ENCODE data around the gene ALDH8A1.

ALDH8A1 gene, protein sequence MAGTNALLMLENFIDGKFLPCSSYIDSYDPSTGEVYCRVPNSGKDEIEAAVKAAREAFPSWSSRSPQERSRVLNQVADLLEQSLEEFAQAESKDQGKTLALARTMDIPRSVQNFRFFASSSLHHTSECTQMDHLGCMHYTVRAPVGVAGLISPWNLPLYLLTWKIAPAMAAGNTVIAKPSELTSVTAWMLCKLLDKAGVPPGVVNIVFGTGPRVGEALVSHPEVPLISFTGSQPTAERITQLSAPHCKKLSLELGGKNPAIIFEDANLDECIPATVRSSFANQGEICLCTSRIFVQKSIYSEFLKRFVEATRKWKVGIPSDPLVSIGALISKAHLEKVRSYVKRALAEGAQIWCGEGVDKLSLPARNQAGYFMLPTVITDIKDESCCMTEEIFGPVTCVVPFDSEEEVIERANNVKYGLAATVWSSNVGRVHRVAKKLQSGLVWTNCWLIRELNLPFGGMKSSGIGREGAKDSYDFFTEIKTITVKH

DNA sequence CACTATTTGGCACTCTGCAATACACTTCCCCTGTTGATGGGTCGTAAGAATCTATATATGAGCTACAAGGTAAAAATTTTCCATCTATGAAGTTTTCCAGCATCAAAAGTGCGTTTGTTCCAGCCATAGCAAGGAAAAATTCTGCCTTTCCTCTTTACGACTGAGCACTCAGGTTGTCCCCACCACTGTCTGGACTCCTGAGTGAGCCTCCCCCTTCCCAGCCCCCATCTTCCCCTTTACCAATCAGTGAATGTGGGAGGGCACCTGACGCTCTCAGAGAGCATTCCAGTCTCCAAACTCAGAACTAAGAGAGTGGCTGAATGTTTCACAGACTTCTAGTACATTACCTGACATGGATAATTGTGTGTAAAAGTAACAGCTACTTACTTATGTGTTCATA lies at the start of gene ALDH8A1:
Gene ALDH8A1 (minus strand): TSS at position 175 of the 400 bp plus-strand sequence. CDS start 48 bp downstream, at position 127.
- no peak for DNase-seq (ENCODE audit: low read depth, low spot score)

DNA sequence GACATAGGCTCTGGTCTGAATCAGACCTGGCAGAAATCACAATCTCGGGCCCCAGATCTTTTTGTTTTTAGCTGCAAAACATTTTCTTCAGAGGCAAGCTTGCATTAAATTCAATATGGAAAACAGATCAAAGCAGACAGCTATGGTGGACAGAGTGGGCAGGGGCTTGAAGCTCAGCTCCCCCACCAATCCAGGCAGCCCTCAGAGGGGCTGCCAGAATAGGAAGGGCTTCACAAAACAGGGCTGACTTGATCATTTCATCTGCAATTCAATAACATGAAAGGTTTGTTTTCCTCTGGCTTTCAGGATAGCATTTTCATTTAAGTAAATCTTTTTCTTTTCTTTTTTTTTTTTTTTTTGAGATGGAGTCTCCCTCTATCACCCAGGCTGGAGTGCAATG lies 49.2 kb upstream of the ALDH8A1 start:
- no peak for DNase-seq (ENCODE audit: low read depth, low spot score)

DNA sequence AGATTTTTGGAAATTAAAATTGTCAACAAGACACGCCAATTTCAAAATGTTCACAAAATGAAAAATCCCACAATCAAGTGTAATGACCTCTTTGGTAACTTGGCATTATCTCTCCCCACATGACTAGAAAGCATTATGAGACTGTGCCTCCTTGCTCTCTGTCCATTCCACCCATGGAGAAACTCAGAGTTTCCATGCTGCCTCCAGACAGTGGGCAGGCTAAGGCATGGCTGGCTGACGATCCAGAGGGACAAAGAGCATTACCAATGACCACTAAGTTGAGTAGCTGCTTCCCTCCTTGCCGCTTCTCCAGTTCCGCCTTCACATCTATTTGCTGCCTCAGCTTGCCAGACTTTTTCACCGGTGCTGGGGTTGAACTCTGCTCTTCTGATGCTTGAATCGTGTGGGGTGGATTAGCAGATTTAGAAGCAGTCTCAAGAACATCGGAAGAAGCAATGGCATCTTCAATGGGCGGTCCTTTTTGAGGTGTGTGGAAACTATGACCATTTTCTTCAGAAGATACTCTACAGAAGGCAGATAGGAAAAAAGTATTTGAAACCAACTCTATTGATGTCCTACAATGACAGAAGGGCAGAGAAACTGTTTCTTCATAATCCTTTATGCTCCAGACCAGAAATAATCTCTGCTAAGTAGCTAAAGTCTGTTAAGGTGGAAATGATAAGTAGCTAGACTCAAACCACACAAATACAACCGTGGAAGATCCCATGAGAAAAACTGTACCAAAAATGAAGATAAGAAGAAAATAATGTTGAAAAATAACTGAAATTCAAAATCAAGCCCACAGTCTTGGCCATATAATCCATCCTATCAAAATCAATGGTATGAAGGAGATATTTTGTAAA lies 47.5 kb upstream of the ALDH8A1 start:
- no peak for DNase-seq (ENCODE audit: low read depth, low spot score)

DNA sequence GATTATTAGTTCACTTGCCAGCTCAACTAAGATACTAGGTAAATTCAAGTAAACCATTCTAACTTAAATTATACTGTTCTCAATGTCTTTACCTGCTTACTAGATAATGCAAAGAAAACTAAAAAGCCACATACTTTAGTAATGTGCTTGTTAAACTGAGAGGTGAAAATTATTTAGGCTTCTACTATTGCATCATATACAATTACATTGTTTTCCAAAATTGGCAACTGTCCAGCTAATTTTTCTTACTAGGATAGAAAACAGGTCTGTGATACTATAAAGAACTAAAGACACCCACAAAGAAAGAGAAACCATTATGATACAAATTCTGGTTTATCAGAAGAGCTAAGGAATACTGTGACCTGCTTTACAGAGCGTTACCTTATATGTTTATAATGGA lies 45.6 kb upstream of the ALDH8A1 start:
- DNase-seq (ENCODE audit: low read depth, low spot score), result no peak

DNA sequence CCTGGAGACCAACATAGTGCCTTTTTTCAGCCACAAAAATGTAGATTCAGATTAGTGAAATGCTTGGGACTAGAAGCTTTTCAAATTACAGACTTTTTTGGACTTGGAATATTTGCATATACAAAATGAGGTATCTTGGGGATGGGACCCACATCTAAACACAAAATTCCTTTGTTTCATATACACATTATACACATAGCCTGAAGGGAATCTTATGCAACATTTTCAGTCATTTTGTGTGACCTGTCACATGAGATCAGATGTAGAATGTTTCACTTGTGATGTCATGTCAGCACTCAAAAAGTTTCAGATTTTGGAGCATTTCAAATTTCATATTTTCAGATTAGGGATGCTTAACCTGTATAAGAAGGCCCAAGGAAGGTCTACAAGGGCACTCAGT lies 44.5 kb upstream of the ALDH8A1 start:
- DNase-seq (ENCODE audit: low read depth, low spot score), result no peak

DNA sequence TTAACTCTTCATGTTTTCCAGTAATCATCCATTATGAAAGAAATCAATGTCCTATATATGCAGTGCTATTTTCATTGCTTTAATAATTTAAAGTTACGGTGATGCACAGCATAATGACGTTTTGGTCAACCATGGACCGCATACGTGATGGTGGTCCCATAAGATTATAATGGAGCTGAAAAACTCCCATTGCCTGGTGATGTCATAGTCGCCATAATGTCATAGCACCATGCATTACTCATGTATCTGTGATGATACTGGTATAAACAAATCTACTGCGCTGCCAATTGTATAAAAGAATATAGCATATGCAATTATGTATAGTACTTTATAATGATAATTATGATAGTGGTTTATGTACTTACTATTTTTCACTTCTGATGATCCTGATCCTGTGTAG lies 42.3 kb upstream of the ALDH8A1 start:
- DNase-seq (ENCODE audit: low read depth, low spot score), result no peak

DNA sequence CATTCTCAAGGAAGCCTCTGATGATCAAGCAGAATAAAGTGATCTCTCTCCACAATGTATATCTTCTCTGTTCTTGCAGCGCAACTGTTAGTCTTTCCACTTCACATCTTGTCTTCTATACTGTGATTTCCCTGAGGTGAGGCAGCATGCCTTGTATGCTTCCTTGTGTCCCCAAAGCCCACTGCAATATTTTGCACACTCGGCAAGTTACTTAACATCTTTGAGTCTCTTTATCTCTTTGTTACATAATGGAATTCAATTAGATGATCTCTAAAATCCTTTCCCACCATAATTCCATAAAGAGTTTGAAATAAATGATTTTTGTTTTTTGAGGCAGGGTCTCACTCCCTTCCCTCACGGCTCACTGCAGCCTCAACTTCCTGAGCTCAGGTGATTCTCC lies 40.4 kb upstream of the ALDH8A1 start:
- no peak for DNase-seq (ENCODE audit: low read depth, low spot score)

DNA sequence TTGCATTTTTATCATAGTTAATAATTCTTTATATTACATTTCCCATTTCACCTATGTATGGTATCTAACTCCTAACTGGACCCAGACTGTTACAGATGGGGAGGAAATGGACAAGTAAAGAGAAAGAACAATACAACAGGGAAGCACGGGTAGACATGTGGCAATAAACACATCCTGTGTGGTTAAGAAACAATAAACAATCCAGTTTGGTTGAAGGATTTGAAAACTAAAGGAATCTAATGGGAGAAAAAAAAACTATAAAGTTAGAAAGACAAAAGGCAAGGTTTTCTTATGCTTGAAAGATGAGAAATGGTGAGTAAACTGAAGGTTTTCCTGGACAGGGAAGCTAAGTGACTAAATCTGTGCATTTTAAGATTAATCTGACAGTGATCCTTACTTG lies 34.9 kb upstream of the ALDH8A1 start:
- peak; percentile 18 for DNase-seq (ENCODE audit: low read depth, low spot score)

DNA sequence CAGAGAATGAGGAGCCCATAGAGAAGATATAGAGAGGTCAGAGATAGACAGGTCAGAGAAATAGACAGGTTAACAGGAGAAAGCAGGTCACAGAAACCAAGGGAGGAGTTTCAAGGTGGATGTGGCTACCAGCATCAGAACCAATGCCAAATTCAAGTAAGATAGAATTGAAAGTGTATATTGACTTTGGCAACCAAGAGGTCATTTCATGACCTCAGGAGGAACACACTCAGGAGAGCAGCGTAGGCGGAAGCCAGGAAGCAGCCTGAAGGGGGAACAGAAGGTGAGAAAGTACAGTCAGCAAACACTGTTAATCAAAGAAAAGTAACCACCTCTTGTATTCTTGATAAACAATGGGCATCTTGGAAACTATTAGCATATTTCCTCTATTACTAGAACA lies 33.9 kb upstream of the ALDH8A1 start:
- DNase-seq (ENCODE audit: low read depth, low spot score), result no peak

DNA sequence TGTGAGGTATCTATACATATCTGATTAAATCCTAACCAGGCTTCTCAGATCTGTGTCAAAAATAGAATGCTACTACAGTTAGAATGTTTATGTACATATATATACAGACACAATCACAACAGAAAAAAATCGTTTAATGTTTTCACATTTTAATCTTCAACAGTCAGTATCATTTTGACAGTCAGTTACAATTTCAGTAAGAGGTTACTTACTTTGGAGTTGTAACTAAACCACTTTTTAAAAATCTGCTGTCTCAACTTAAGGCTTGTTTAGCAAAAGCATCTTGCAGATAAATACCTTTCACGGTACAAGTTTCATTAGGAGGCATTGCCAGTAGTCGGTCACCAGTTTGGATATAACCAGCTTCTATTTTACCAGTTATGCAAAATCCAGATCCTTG lies 32.3 kb upstream of the ALDH8A1 start:
- no peak for DNase-seq (ENCODE audit: low read depth, low spot score)

DNA sequence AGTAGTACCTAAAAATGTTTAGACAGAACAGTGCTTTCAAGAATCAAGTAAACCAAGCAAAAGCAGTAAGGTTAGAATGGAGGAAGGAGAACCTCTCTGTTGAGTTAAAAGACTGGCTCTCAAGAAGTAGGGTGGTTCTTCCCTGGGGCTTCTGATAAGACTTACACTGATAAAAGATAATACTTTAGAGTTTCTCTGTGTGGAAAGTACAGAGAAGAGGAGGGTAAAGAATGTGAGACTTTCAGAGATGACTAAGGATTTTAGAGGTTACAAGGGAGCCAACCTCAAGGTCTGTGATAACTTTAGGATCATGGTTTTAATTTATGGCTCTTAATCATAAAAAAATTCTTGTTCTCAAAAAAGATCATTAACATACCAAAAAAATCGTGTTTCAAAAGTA lies 30.9 kb upstream of the ALDH8A1 start:
- no peak for DNase-seq (ENCODE audit: low read depth, low spot score)

DNA sequence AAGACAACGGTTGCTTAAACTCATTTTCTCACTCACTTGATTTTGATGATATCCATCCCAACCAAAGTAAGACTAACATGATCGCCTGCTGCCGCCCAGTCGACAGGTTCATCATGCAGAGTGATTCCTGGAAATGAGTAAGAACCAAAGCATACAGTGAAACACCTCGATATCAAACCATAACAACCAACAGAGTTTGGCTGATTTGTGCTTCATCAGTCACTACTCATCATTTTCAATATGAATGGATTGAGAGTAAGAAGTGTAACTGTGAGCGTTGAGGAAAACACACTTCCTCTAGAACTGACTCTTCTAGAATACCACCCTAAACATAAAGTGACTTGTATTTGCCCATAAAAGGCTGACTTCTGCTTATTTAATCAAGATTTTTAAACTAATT lies 29.2 kb upstream of the ALDH8A1 start:
- DNase-seq (ENCODE audit: low read depth, low spot score), result no peak

DNA sequence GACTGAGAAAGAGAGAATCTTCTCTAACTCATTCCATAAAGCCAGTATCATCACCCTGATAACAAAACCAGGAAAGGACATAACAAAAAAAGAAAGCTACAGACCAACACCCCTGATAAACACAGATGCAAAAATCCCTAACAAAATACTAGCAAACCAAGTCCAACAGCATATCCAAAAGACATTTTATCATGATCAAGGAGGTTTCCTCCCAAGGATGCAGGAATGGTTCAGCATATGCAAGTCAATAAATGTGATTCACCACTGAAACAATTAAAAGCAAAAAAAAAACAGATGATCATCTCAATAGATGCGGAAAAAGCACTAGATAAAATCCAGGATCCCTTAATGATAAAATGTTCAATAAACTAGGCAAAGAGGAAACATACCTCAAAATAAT lies 24.5 kb upstream of the ALDH8A1 start:
- no peak for DNase-seq (ENCODE audit: low read depth, low spot score)

DNA sequence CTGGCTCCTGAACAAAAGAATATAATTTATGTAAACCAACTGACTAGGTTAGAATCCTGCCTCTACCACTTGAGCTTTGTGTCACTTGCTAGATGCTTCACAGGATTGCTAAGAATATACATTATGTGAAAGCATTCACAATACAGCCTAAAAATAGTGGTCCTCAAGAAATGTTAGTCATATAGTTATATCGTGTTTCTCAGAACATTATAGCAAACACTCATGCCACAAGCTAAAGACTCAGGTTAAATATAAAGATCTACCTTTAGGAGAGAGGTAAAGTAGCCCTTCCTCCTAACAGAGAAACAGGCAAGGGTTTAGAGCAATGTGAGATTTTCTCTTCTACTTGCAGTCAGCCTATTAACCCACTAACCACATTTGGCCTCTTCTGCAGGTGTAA lies 17.8 kb upstream of the ALDH8A1 start:
- no peak for DNase-seq (ENCODE audit: low read depth, low spot score)

DNA sequence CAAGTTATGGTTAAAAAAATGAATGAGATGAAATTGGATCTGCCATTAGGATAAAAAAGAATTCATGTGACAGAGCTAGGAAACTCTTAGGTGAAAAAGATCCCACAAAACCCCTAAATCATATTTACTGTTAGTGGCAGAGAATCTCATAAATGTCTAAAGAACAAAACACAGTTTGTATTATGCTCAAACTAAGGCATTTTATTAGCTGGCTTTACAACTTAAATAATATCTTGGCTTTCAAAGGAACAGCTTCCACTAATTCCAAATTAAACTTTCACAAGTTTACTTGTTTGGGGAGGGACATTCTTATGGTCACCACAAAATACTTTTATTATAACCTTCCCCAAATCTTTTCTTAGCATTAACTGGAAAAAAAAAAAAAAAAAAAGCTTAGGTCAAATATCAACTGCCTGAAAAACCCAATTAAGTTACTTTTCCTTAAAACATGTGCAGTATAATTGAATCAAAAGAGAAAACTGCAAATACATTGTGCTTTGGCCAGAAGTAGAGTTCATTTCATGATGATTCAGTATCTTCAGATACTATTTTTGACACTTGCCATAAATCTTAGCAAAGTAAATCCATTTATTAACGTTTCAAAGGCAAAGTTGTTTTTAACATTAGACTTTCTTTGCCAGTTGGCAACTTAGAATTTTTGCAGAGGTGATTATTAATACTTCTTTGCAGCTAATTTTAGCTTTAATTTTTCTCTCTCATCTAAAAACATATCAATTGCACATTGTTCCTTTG lies 14.7 kb upstream of the ALDH8A1 start:
- no peak for DNase-seq (ENCODE audit: low read depth, low spot score)

DNA sequence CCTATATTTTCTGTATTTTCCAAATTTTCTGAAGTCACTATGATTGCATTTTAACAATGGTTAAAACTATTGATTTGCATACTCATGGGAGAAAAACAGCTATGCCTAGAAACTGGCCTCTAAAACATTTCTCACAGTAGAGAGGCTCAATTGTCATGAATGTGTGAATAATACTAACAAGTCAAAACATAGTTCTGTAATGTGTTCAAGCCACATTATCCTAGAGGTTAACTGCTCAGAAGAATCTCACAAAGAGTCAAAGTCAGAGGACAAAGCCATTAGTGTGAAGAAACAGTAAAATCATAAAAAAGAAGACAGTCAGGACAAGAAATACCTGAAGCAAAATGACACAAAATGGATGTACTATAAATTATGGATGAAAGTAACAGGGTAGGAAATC lies 12.5 kb upstream of the ALDH8A1 start:
- no peak for DNase-seq (ENCODE audit: low read depth, low spot score)

DNA sequence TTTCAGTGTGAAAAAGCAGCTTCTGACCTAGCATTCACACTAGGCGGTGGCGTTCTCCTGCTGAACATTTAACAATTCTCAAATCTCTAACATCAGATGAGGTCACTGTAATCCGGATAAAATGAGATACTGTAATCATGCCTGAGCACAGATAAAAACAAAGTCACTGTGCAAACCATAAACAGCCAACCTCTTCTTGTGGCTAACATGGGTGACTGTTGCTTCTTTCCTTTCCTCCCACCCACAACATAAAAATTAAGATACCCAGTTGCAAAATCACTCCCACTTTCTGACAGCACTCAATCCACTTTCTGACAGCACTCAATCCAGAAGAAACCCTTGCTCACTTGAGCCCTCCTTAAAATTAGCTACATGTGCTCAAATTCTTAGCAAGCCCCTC lies 11.5 kb upstream of the ALDH8A1 start:
- DNase-seq (ENCODE audit: low read depth, low spot score), result no peak

DNA sequence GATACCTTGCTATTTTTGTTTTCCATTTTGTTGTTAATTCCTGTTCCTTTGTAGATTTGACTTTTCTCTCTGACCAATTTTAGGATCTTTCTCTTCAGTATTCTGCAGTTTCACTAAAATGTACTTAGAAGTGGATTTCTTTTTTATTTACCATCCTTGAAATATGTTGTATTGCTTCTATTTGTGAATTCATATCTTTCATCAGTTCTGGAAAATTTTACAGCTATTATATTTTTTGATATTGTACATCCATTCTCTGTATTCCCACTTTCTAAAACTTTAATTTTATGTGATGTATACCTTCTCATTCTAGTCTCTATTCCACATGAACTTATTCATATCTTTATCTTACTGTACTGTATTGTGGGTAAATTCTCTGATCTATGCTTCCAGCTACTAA lies 9.7 kb upstream of the ALDH8A1 start:
- no peak for DNase-seq (ENCODE audit: low read depth, low spot score)

DNA sequence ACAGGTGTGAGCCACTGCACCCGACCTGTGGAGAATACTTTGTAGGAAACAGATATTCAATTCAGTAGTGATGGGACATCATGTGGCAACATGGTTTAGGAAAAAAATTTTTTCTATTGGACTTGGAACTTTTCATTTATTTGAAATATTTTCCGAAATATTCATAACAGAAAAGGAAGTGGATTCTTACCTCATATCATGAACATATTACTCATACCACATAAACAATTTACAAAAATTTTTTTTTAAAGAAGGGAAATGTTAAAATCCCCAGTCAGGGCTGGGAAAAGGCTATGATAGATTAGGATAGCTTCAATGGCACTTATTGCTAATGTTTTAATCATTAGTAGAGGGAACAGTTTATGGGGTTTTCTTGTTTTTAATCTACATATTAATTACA lies 6.8 kb upstream of the ALDH8A1 start:
- DNase-seq (ENCODE audit: low read depth, low spot score), result no peak

DNA sequence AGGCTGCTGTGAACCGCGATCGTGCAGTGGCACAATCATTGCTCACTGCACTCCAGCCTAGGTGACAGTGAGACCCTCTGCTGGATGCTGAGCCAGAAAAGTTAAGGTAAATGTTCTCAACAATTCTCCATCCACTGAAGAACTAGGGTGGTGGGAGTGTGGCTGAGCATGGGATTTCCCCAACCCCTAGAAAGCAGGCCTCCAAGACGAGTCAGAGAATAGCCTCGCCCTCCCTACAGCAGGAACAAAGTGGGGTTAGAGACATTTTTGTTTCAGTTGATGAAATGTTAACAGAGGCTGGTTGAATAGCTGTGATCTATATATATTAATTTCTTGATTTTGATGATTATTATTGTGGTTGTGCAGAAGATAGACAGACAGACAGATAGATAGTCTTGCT lies 6.1 kb upstream of the ALDH8A1 start:
- no peak for DNase-seq (ENCODE audit: low read depth, low spot score)

DNA sequence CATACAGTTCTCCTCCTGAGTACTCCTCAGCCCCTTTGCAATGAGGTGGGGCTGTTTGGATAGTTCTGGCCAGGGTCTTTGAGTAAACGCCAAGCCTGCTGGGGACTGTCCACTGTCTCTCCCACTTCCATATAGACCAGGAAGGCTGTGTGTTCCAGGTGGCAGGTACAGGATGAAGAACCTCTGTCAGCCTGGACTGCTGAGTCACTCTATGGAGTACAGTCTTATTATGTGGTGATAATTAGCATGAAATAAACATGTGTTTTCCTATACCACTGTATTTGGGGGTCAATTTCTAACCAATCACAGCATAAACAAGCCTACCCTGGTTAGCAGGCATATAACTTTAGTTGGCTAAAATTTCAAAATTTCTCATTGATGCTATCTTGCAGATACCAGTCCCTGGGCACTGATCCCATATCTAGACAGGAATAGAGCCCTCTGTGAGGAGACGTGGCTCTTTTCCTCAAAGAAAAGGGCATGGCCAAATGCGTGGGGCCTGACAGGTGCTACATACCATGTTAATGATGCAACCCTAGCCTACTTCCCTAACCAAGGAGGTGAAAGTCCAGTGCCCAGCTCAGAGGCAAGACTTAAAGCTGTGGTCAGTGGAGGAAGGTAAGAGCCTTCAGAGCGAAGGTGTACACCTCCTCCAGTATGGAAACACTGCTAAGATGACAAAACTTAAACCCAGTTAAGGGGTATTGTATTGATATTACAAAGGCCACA lies 4.5 kb upstream of the ALDH8A1 start:
- no peak for DNase-seq (ENCODE audit: low read depth, low spot score)
